ENCODE measurements around the gene COL4A1.

Gene COL4A1

GRCh38 chr13:110261166-110262081 lies 45.5 kb downstream of the COL4A1 start:
- DNase-seq (ENCODE audit: low read depth): no peak
- TF ChIP-seq, protein P1, sequence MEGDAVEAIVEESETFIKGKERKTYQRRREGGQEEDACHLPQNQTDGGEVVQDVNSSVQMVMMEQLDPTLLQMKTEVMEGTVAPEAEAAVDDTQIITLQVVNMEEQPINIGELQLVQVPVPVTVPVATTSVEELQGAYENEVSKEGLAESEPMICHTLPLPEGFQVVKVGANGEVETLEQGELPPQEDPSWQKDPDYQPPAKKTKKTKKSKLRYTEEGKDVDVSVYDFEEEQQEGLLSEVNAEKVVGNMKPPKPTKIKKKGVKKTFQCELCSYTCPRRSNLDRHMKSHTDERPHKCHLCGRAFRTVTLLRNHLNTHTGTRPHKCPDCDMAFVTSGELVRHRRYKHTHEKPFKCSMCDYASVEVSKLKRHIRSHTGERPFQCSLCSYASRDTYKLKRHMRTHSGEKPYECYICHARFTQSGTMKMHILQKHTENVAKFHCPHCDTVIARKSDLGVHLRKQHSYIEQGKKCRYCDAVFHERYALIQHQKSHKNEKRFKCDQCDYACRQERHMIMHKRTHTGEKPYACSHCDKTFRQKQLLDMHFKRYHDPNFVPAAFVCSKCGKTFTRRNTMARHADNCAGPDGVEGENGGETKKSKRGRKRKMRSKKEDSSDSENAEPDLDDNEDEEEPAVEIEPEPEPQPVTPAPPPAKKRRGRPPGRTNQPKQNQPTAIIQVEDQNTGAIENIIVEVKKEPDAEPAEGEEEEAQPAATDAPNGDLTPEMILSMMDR (IDR thresholded peaks at IDR 0.05; ENCODE audit: low read depth, low read length, missing control alignments): no peak
- H3K4me3 ChIP-seq (ENCODE audit: low read depth, low read length): no peak overlapping the region

GRCh38 chr13:110259651-110260050 lies 47.3 kb downstream of the COL4A1 start:
- TF ChIP-seq, protein P1 (IDR thresholded peaks at IDR 0.05; ENCODE audit: low read depth, low read length, missing control alignments): no peak
- H3K4me3 ChIP-seq (ENCODE audit: low read depth, low read length): no peak overlapping the region
- no peak for DNase-seq (ENCODE audit: low read depth)

DNA sequence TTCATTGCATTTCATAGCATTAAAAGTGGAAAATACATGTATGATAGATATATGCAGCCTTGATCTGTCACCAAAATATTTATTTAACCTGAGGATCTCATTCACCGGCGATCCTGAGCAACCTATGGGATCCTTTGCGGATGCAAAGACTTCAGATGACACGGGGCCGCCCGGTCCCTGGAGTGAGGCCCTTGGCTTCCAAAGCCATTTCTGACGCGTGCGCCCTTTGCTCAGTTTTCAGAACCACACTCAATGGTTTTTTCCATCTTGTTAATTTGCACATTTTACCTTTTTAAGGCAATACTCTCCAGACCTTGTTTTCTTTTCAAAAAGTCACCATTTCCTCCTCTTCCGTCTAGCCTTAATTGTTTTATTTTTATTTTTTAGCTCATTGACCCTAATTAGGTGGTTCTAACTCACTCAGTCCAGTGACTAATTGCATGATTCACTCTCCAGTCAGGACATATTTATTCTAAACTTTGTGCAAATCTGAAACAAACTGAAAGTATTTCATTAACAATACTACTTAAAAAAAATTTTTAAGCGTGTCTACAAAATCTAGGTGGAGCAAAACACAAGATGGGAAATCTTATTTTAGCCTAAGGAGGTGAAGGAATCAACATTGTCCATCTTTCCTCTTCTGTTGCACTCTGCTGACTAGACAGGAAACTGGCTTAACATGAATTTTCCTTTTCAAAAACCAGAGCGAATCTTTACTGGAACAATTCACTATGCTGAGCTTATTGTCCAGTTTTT lies 47.9 kb downstream of the COL4A1 start:
- TF ChIP-seq, protein P1 (IDR thresholded peaks at IDR 0.05; ENCODE audit: low read depth, low read length, missing control alignments): no peak
- H3K4me3 ChIP-seq (ENCODE audit: low read depth, low read length): no peak overlapping the region
- no peak for DNase-seq (ENCODE audit: low read depth)

- H3K4me3 ChIP-seq (ENCODE audit: low read depth, low read length): no peak overlapping the region
- TF ChIP-seq, protein P1 (IDR thresholded peaks at IDR 0.05; ENCODE audit: low read depth, low read length, missing control alignments): no peak
- DNase-seq (ENCODE audit: low read depth): no peak
These were observed 49.5 kb downstream of the COL4A1 start for GRCh38 chr13:110257408-110257807.

DNA sequence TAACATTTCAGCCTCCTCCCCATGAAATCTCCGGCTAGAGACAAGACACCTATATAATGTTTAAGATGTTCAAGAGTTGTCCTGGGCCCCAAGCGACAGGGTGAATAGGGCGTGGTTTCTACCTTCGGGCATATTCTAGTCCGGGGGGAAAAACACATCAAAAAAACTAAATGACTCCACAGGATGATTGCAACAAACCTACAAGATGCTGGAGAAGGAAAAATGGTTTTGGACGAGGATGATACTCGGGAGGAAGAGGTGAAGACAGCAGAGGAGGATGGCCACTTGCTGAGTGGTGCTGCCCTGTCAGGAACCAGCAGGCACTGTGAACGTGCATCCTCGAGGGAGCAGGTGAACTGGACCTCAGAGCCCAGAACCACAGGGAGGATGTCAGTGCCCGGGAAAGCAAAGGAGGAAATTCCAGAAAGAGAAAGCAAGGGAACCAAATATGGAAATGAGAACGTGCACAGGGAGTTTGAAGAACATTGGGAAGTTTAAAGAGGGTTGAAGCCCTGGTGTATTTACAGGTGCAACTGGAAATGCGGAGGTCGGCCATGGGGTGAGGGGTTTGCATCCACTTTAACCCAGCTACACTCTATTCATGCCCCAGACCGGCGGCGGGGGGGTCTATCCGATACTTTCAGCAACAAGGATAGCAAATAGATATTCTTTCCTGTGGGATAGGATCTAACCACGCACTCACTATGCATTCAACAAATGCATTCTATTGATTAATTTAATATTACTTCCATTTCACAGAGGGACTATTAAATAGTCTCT lies 50.6 kb downstream of the COL4A1 start:
- no peak overlapping the region for H3K4me3 ChIP-seq (ENCODE audit: low read depth, low read length)
- TF ChIP-seq, protein P1 (IDR thresholded peaks at IDR 0.05; ENCODE audit: low read depth, low read length, missing control alignments): no peak

DNA sequence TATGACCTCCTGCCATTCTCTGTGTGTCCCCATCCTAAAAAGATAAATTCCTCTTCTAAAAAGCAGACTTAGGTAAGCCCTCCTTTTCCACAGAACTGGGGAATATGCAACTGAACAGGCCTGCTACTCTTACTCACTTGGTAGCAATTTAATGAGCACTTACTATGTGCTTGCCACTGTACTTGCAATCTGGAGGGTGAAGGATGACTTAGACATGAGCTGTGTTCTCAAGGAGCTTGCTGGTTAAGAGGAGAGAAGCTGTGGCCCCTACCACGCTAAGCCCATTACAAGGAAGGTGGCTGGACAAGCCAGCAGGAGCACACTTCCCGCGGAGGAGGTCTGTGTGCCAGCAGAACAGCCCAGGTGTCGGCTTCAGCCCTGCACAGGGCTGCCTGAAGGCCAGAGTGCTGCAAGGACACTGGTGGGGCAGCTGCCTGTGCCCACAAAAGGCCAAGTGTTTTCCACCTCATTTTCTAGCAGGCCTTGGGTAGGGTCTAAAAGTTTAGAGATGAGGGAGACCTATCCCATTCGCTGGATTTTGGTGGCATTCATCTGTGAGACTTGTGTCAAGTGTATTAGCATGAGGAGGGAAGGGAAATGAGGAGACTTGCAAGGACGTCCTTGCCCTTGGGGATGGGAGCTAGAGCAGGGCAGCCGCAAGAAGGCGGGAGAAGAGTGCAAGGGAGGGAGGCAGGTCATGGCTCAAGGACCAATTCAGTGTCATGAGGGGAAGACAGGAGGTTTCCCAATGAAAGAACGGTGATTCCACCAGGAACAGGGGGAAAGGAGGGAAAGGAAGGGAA lies 52.0 kb downstream of the COL4A1 start:
- TF ChIP-seq, protein P1 (IDR thresholded peaks at IDR 0.05; ENCODE audit: low read depth, low read length, missing control alignments): no peak
- no peak for DNase-seq (ENCODE audit: low read depth)
- no peak overlapping the region for H3K4me3 ChIP-seq (ENCODE audit: low read depth, low read length)

More for the DNA sequence above, 50.6 kb downstream of the COL4A1 start:
- no peak for DNase-seq (ENCODE audit: low read depth)

Data from GM12864 (cell line).